Measurements from ENCODE around the gene PRUNE1.

DNA sequence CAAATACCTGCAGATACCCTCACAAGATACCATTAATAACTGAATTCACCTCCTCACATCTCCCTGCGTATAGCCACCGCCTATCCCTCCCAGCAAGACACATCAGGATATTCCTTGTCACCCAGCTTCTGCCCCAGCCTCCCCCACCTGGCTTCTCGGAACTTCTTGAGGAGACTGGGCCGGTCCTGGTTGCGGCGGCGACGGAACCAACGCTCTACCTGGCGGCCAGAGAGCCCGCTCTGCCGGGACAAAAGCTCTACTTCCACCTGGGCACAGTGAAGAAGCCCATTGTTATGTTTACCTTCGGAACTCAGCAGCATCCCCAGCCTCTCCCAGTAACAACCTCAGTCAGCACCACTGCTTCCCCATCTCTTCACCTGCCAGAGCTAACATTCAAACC lies 40.3 kb upstream of the PRUNE1 start:
- TF ChIP-seq, protein P1, sequence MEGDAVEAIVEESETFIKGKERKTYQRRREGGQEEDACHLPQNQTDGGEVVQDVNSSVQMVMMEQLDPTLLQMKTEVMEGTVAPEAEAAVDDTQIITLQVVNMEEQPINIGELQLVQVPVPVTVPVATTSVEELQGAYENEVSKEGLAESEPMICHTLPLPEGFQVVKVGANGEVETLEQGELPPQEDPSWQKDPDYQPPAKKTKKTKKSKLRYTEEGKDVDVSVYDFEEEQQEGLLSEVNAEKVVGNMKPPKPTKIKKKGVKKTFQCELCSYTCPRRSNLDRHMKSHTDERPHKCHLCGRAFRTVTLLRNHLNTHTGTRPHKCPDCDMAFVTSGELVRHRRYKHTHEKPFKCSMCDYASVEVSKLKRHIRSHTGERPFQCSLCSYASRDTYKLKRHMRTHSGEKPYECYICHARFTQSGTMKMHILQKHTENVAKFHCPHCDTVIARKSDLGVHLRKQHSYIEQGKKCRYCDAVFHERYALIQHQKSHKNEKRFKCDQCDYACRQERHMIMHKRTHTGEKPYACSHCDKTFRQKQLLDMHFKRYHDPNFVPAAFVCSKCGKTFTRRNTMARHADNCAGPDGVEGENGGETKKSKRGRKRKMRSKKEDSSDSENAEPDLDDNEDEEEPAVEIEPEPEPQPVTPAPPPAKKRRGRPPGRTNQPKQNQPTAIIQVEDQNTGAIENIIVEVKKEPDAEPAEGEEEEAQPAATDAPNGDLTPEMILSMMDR (conservative IDR thresholded peaks at IDR 0.05 in 1 of 2, IDR thresholded peaks at IDR 0.05 in 1 of 2; ENCODE audit: low read depth in 1 of 2, low read length in 2 of 2) = no peak
- TF ChIP-seq EZH2 (IDR thresholded peaks at IDR 0.05; ENCODE audit: low read length, missing control alignments) = no peak
